ENCODE data around the gene PRG3. TPM values are rescaled to one million over a fixed set of nuclear protein-coding genes. Genes with fewer than 3 reads are reported as not detected.
A peak's percentile ranks its signal among the peaks of the same experiment; 100 is the strongest.
"Not testable (repeated sequence)": the region's sequence is repeated elsewhere in the genome, so short reads cannot be mapped to it uniquely, and the experiment has no call there.

PRG3 gene
- total RNA-seq, 1 donor from 2014 or later = 0.41 TPM

- DNase-seq = not testable (repeated sequence)
Observed at GRCh38 chr11:57336856-57337255, 44.1 kb downstream of the PRG3 start.

- DNase-seq = no peak
Observed at GRCh38 chr11:57336111-57336666, 44.8 kb downstream of the PRG3 start.

GRCh38 chr11:57335343-57336110, 45.4 kb downstream of the PRG3 start, which contains the start of gene SSRP1:
Gene SSRP1, minus strand, starts transcription at chr11:57335892. Its CDS starts 771 bp downstream, at chr11:57335121.
- DNase-seq = peak; percentile 95

- no peak for DNase-seq
Observed at GRCh38 chr11:57335023-57335342, 46.0 kb downstream of the PRG3 start.

- DNase-seq = no peak
Observed at GRCh38 chr11:57332694-57333440, 48.1 kb downstream of the PRG3 start.

- no peak for DNase-seq
Observed at GRCh38 chr11:57331720-57332119, 49.2 kb downstream of the PRG3 start.

GRCh38 chr11:57330029-57330428, 50.9 kb downstream of the PRG3 start:
- DNase-seq = no peak

GRCh38 chr11:57327721-57328120, 53.2 kb downstream of the PRG3 start:
- no peak for DNase-seq

Other genes with a start within 250 kb of the PRG3 start
- 0.72 TPM for gene LRRC55, start 199.2 kb downstream of the PRG3 start, total RNA-seq
- 88.2 TPM for gene APLNR, start 143.9 kb downstream of the PRG3 start, total RNA-seq
- 112 TPM for gene TNKS1BP1, start 56.2 kb downstream of the PRG3 start, total RNA-seq
- 66.2 TPM for gene SSRP1, start 45.3 kb downstream of the PRG3 start, total RNA-seq
- gene P2RX3, start 42.8 kb downstream of the PRG3 start, total RNA-seq = not detected
- gene PRG2, start 9.5 kb upstream of the PRG3 start, total RNA-seq = not detected
- 49.4 TPM for gene SLC43A3, start 46.0 kb upstream of the PRG3 start, total RNA-seq
- gene RTN4RL2, start 79.4 kb upstream of the PRG3 start, total RNA-seq = 0.21 TPM
- 9.1 TPM for gene SLC43A1, start 134.6 kb upstream of the PRG3 start, total RNA-seq
- 16.8 TPM for gene TIMM10, start 149.6 kb upstream of the PRG3 start, total RNA-seq
- gene SMTNL1, start 156.4 kb upstream of the PRG3 start, total RNA-seq = 107 TPM
- 12.9 TPM for gene UBE2L6, start 186.5 kb upstream of the PRG3 start, total RNA-seq
- gene SERPING1, start 216.5 kb upstream of the PRG3 start, total RNA-seq = 20.8 TPM

Data from tongue (tissue), 2 donors.